ENCODE results near the gene CCDC149. TPM values are rescaled to one million over a fixed set of nuclear protein-coding genes. Genes with fewer than 3 reads are reported as not detected.
A peak's percentile ranks its signal among the peaks of the same experiment; 100 is the strongest.

Gene CCDC149
- total RNA-seq, 1 experiment from 2014 or later: 9.8 TPM

DNA sequence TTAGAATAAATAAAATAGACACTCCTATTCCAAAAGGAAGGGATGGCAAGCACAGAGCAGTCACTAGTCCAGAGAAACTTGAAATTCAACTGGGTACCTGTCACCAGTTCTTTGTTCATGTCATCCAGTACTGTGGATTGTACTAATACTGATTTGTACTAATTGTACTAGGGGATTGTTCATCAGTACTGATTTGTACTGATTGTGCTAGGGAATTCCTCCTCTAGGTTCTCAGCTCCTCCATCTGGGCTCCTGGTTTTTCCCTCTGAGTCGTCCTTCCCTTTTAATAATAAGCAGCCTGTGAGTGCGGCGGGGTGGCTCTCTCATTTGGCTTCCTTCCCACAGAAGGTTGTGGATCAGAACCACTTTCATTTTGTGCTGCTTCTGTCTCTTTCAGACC is 148.5 kb downstream of the CCDC149 start:
- no peaks in the 10 kb centered on the region for H3K36me3 ChIP-seq (ENCODE audit: low read depth)
- H3K4me1 ChIP-seq (replicated peaks; ENCODE audit: insufficient read depth): peaks cover 12% of the 10 kb centered on the region
- peak overlapping the region; percentile 53; the same call in 1 of the 2 replicates for H3K4me2 ChIP-seq
- intact Hi-C loops (cut with micrococcal nuclease; ENCODE audit: unreplicated experiment): loop anchor here (5.0 kb wide), 3 partner anchors 148 to 182 kb away; partner anchors contain the start of genes CCDC149 and DHX15
- H4K20me1 ChIP-seq (ENCODE audit: insufficient read depth): no peaks in the 10 kb centered on the region
- peaks cover 13% of the 10 kb centered on the region; the same call in 1 of the 2 replicates for H3F3A ChIP-seq (ENCODE audit: insufficient read depth, low read depth)
- H3K9me2 ChIP-seq (ENCODE audit: insufficient read depth): no peaks in the 10 kb centered on the region
- no peak overlapping the region for H3K4me3 ChIP-seq
- H3K27ac ChIP-seq: peak overlapping the region; percentile 57
- TF ChIP-seq, protein P1, sequence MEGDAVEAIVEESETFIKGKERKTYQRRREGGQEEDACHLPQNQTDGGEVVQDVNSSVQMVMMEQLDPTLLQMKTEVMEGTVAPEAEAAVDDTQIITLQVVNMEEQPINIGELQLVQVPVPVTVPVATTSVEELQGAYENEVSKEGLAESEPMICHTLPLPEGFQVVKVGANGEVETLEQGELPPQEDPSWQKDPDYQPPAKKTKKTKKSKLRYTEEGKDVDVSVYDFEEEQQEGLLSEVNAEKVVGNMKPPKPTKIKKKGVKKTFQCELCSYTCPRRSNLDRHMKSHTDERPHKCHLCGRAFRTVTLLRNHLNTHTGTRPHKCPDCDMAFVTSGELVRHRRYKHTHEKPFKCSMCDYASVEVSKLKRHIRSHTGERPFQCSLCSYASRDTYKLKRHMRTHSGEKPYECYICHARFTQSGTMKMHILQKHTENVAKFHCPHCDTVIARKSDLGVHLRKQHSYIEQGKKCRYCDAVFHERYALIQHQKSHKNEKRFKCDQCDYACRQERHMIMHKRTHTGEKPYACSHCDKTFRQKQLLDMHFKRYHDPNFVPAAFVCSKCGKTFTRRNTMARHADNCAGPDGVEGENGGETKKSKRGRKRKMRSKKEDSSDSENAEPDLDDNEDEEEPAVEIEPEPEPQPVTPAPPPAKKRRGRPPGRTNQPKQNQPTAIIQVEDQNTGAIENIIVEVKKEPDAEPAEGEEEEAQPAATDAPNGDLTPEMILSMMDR (conservative IDR thresholded peaks at IDR 0.05): no peak
- TF ChIP-seq EZH2 (IDR thresholded peaks at IDR 0.05; ENCODE audit: low read depth): no peak
- no peak for DNase-seq
- no peaks in the 10 kb centered on the region for H3K79me2 ChIP-seq (ENCODE audit: low read depth)
- CTCF ChIA-PET: no interaction called here
- H2AFZ ChIP-seq: no peak overlapping the region
- no peaks in the 10 kb centered on the region for H3K27me3 ChIP-seq (ENCODE audit: insufficient read depth, low read depth)
- no peaks in the 10 kb centered on the region for H3K9me3 ChIP-seq (ENCODE audit: insufficient read depth, low read depth)
- POLR2A ChIA-PET (ENCODE audit: unreplicated experiment): no interaction called here
- BruUV-seq (replicated peaks): no TSS peak

DNA sequence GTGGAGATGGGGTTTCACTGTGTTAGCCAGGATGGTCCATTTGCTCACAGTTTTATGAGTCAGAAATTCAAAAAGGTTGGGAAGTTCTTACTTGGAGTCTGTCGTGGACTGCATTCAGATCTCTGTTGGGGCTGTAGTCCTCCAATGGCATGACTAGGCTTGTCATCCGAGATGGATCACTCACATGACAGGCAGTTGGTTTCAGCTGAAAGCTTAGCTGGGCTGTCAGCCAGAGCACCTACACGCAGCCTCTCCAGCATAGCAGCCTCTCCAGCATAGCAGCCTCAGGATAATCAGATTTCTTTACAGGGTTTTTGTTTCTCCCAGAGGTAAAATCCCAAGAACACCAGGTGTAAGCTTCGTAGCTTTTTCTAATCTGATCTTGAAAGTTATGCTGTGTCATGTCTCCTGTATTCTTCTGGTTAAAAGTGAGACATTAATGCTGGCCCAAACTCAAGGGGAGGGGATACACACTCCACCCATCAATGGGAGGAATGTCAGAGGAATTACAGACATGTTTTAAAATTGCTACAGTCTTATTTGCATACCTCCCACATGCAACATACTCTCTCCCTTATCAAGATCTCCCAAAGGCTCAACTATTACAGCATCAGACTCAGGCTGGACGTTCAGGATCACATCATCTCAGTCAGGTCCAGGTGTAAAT is 149.1 kb downstream of the CCDC149 start:
- Histone ChIP-seq H3K27me3 (ENCODE audit: insufficient read depth, low read depth) (no peaks in the 10 kb centered on the region), H3K4me1 (replicated peaks; ENCODE audit: insufficient read depth) (peaks cover 11% of the 10 kb centered on the region), H4K20me1 (ENCODE audit: insufficient read depth) (no peaks in the 10 kb centered on the region), H3K27ac (peak overlapping the region; percentile 57), H3K4me2 (peak overlapping the region; percentile 53; the same call in 1 of the 2 replicates), H3K9me2 (ENCODE audit: insufficient read depth) (no peaks in the 10 kb centered on the region), H2AFZ (no peak overlapping the region), H3F3A (ENCODE audit: insufficient read depth, low read depth) (peaks cover 13% of the 10 kb centered on the region; the same call in 1 of the 2 replicates), H3K79me2 (ENCODE audit: low read depth) (no peaks in the 10 kb centered on the region), H3K9me3 (ENCODE audit: insufficient read depth, low read depth) (no peaks in the 10 kb centered on the region), H3K4me3 (no peak overlapping the region), H3K36me3 (ENCODE audit: low read depth) (no peaks in the 10 kb centered on the region)
- BruUV-seq (replicated peaks): TSS peak; percentile 47
- DNase-seq: peak; percentile 60
- POLR2A ChIA-PET (ENCODE audit: unreplicated experiment): no interaction called here
- no peak for TF ChIP-seq EZH2 (IDR thresholded peaks at IDR 0.05; ENCODE audit: low read depth)
- TF ChIP-seq, protein P1 (conservative IDR thresholded peaks at IDR 0.05): no peak
- CTCF ChIA-PET: interaction anchor here (0.7 kb wide), 1 partner anchor 398 kb away, joined by 3 read pairs; no protein-coding TSS in a partner anchor
- intact Hi-C loops (cut with micrococcal nuclease; ENCODE audit: unreplicated experiment): loop anchor here (1.0 to 5.0 kb wide), 4 partner anchors 10 to 181 kb away; partner anchors contain the start of genes CCDC149 and DHX15

Other genes with a start within 250 kb of the CCDC149 start
- 6.3 and 7.6 TPM in 2 replicates for gene SOD3, start 117.5 kb downstream of the CCDC149 start, total RNA-seq (2021)
- not detected in 2 replicates for gene LGI2, start 117.9 kb upstream of the CCDC149 start, total RNA-seq (2021)
- 9.1 and 11.3 TPM in 2 replicates for gene SEPSECS, start 247.4 kb upstream of the CCDC149 start, total RNA-seq (2021)

Measured in PC-9 (cell line).